B cell (primary cell): ENCODE data around the gene IL17RA. TPM values are rescaled to one million over a fixed set of nuclear protein-coding genes. Genes with fewer than 3 reads are reported as not detected.

Experiments
- ATAC-seq: fragments of 200-7000 bp; cut with Tn5 transposase; one replicate; pipeline ENCODE4 v1.10.0; 2021; ENCODE audit warnings: low read depth, mild to moderate bottlenecking, moderate number of reproducible peaks, moderate library complexity
- CTCF ChIA-PET: fragments of 350-600 bp; sonication (Branson Sonifier 250); formaldehyde crosslinking; loops from one replicate; lab custom pipeline; 2021; ENCODE audit warnings: antibody characterized with exemption, inconsistent platforms; lab: Charles Lee
- POLR2A ChIA-PET: fragments of 350-600 bp; sonication (Branson Sonifier 250); formaldehyde crosslinking; loops from one replicate; lab custom pipeline; 2021; ENCODE audit warnings: antibody characterized with exemption; lab: Charles Lee
- DNase-seq: peaks from one replicate; pipeline ENCODE4 v3.0.0; 2013
- H2AFZ ChIP-seq: 2 replicates; pipeline ENCODE4 v1.6.1; 2012; ENCODE audit warnings: mild to moderate bottlenecking, low read depth, low read length; ENCODE audit not compliant: insufficient read depth, poor library complexity, severe bottlenecking
- H3K27ac ChIP-seq, 2 donors: 1 replicate in 1 of 2; 2 replicates in 1 of 2; pipeline ENCODE4 v1.5.1; 2012 to 2013; ENCODE audit warnings: low read length in 2 of 2, mild to moderate bottlenecking in 2 of 2, moderate library complexity in 1 of 2
- H3K27me3 ChIP-seq, 4 experiments: fragments of 200-600 bp in 1 of 4; sonication (generic) in 1 of 4; replicated peaks in 1 of 4; 1 replicate in 2 of 4; 2 replicates in 2 of 4; pipeline versions ENCODE4 v1.6.1 to v1.7.0; 2013 to 2016; ENCODE audit warnings: low read length in 3 of 4, mild to moderate bottlenecking in 2 of 4, mixed read lengths in 1 of 4, moderate library complexity in 1 of 4; ENCODE audit not compliant: insufficient read depth in 4 of 4, control insufficient read depth in 3 of 4; ENCODE audit errors: control extremely low read depth in 1 of 4
- H3K36me3 ChIP-seq, 2 experiments: replicated peaks in 1 of 2; 1 replicate in 1 of 2; 2 replicates in 1 of 2; pipeline versions ENCODE4 v1.6.1 to v1.7.1; 2013; ENCODE audit warnings: low read length in 1 of 2; ENCODE audit not compliant: insufficient read depth in 2 of 2, control insufficient read depth in 1 of 2; ENCODE audit errors: control extremely low read depth in 1 of 2, extremely low read depth in 1 of 2
- H3K4me1 ChIP-seq, 2 donors: fragments of 200-600 bp in 1 of 2; sonication (generic) in 1 of 2; 1 replicate in 1 of 2; 2 replicates in 1 of 2; pipeline versions ENCODE4 v1.5.1 to v1.6.1; 2013 to 2017; ENCODE audit warnings: low read length in 2 of 2; ENCODE audit not compliant: control insufficient read depth in 2 of 2, insufficient read depth in 2 of 2
- H3K4me2 ChIP-seq: replicated peaks from 2 replicates; pipeline ENCODE3; 2012; ENCODE audit warnings: mild to moderate bottlenecking, low read depth, low read length; ENCODE audit not compliant: poor library complexity, severe bottlenecking
- H3K4me3 ChIP-seq, 5 experiments: fragments of 200-600 bp in 1 of 5; sonication (generic) in 1 of 5; 1 replicate in 3 of 5; 2 replicates in 2 of 5; pipeline versions ENCODE4 v1.5.1 to v1.7.0; 2011 to 2016; ENCODE audit warnings: low read length in 4 of 5, mild to moderate bottlenecking in 4 of 5, low read depth in 2 of 5, control low read depth in 1 of 5, moderate library complexity in 1 of 5; ENCODE audit not compliant: insufficient read depth in 1 of 5; ENCODE audit errors: control extremely low read depth in 1 of 5, extremely low read depth in 1 of 5
- H3K79me2 ChIP-seq: fragments of 200-600 bp; sonication (generic); one replicate; pipeline ENCODE4 v1.6.0; 2016; ENCODE audit warnings: low read length; ENCODE audit not compliant: control insufficient read depth, insufficient read depth
- H3K9ac ChIP-seq: fragments of 200-600 bp; sonication (generic); 2 replicates; pipeline ENCODE4 v1.6.1; 2017; ENCODE audit warnings: mild to moderate bottlenecking, low read length, moderate library complexity
- H3K9me3 ChIP-seq, 3 donors: one replicate each; pipeline versions ENCODE4 v1.6.1 to v1.7.1; 2013; ENCODE audit warnings: low read length in 2 of 3; ENCODE audit not compliant: control insufficient read depth in 2 of 3, insufficient read depth in 1 of 3; ENCODE audit errors: control extremely low read depth in 1 of 3
- H4K20me1 ChIP-seq: 2 replicates; pipeline ENCODE4 v1.6.0; 2012; ENCODE audit warnings: mild to moderate bottlenecking, low read length; ENCODE audit not compliant: insufficient read depth, control insufficient read depth, poor library complexity, severe bottlenecking
- H3K27ac Mint-ChIP-seq: one replicate; pipeline ENCODE4 v1.8.0; 2021; ENCODE audit warnings: mixed read lengths
- H3K27me3 Mint-ChIP-seq: one replicate; pipeline ENCODE4 v1.8.0; 2021; ENCODE audit warnings: mixed read lengths
- H3K4me1 Mint-ChIP-seq: one replicate; pipeline ENCODE4 v1.8.0; 2021; ENCODE audit warnings: mixed read lengths
- H3K4me3 Mint-ChIP-seq: one replicate; pipeline ENCODE4 v1.8.0; 2021; ENCODE audit warnings: mixed read lengths
- H3K9me3 Mint-ChIP-seq: one replicate; pipeline ENCODE4 v1.8.0; 2022; ENCODE audit warnings: mixed read lengths; ENCODE audit not compliant: insufficient read depth
- CTCF ChIP-seq: fragments of 200-600 bp; IDR thresholded peaks from one replicate; pipeline ENCODE4 v1.8.0; 2022; ENCODE audit warnings: antibody characterized with exemption, mild to moderate bottlenecking
- EZH2 ChIP-seq: IDR thresholded peaks from 2 replicates; pipeline ENCODE4 v1.6.1; 2012; ENCODE audit warnings: borderline replicate concordance, low read depth, mild to moderate bottlenecking, moderate library complexity, low read length; ENCODE audit not compliant: insufficient read depth, poor library complexity, severe bottlenecking
- WGBS: methylation state at CpG from one replicate; pipeline ENCODE4 v1.1.5; 2013; ENCODE audit warnings: missing lambda C conversion rate; ENCODE audit not compliant: insufficient coverage; 5-methylcytosine and 5-hydroxymethylcytosine counted together
- intact Hi-C: fragments of 100-400 bp; cut with micrococcal nuclease; formaldehyde crosslinking; loops from one replicate; pipeline ENCODE4 v1.10.0; 2022
- polyA plus RNA-seq: library from polyadenylated mRNA; depleted of rRNA; stranded (reverse); fragments of >200 nt; gene quantifications from 2 replicates; pipeline ENCODE4 v1.2.3, GENCODE V29; 2012
- total RNA-seq, 2 donors: library from RNA; stranded (reverse); fragments of 120-200 nt in 1 of 2; gene quantifications; 1 replicate in 1 of 2; 2 replicates in 1 of 2; pipeline versions ENCODE4 v1.2.3 to v1.2.4, GENCODE V29; 2013 to 2022

The IL17RA gene
- total and polyA plus RNA-seq, 2 donors (not counting 1 experiment from before 2014, with no cell fraction given) = 8.1 to 24.6 TPM

- H3K79me2 ChIP-seq = peaks cover 3% of the 10 kb centered on the region
- ATAC-seq (no peak), DNase-seq (no peak)
- no peak overlapping the region for H2AFZ ChIP-seq
- peaks cover 1 to 70% of the 10 kb centered on the region in 2 experiments for H3K36me3 ChIP-seq
- no peaks in the 10 kb centered on the region for H3K9me3 ChIP-seq
- no peaks in the 10 kb centered on the region for H3K27me3 ChIP-seq
- H3K9me3 Mint-ChIP-seq = no peaks in the 10 kb centered on the region
- 88% methylated on average over 12 of the region's 14 CpGs for WGBS
- TF ChIP-seq CTCF (no peak), EZH2 (no peak)
- no peak overlapping the region for H3K4me3 ChIP-seq
- no peak overlapping the region for H3K4me3 Mint-ChIP-seq
- peaks cover 23 to 32% of the 10 kb centered on the region in 2 donors for H3K4me1 ChIP-seq
- intact Hi-C loops = no loop called here
- peaks cover 25% of the 10 kb centered on the region for H3K4me1 Mint-ChIP-seq
- POLR2A ChIA-PET = no interaction called here
- H3K4me2 ChIP-seq = no peak overlapping the region
- H3K27me3 Mint-ChIP-seq = no peaks in the 10 kb centered on the region
- no peak overlapping the region for H3K27ac Mint-ChIP-seq
- peaks cover 24% of the 10 kb centered on the region for H4K20me1 ChIP-seq
- CTCF ChIA-PET = interaction anchor here (0.8 to 1.1 kb wide), 2 partner anchors 28 to 99 kb away, joined by 3 read pairs; no protein-coding TSS in a partner anchor
- no peak overlapping the region for H3K27ac ChIP-seq
- no peak overlapping the region for H3K9ac ChIP-seq
Measured at GRCh38 chr22:17101475-17102296, 16.9 kb downstream of the IL17RA start.

GRCh38 chr22:17102297-17102667, 17.5 kb downstream of the IL17RA start:
- DNase-seq = no peak
- Histone ChIP-seq H3K27ac (no peak overlapping the region), H3K9me3 (no peaks in the 10 kb centered on the region), H3K27me3 (no peaks in the 10 kb centered on the region), H3K36me3 (peaks cover 1 to 76% of the 10 kb centered on the region in 2 experiments), H2AFZ (no peak overlapping the region), H3K4me3 (no peak overlapping the region), H3K4me2 (no peak overlapping the region), H3K79me2 (peaks cover 3% of the 10 kb centered on the region), H3K4me1 (peaks cover 19 to 32% of the 10 kb centered on the region in 2 donors), H4K20me1 (peaks cover 19% of the 10 kb centered on the region), H3K9ac (no peak overlapping the region)
- intact Hi-C loops = no loop called here
- ChIA-PET CTCF (no interaction called here), POLR2A (no interaction called here)
- TF ChIP-seq EZH2 (no peak), CTCF (no peak)
- Mint-ChIP-seq H3K27me3 (no peaks in the 10 kb centered on the region), H3K27ac (no peak overlapping the region), H3K9me3 (no peaks in the 10 kb centered on the region), H3K4me1 (peaks cover 26% of the 10 kb centered on the region), H3K4me3 (no peak overlapping the region)
- WGBS = 80% methylated on average over 6 of the region's 7 CpGs
- no peak for ATAC-seq
